ENCODE data around the gene PACSIN1. TPM values are rescaled to one million over a fixed set of nuclear protein-coding genes. Genes with fewer than 3 reads are reported as not detected.

The PACSIN1 gene
- total and polyA plus RNA-seq, 2 of the 4 experiments (the other 2 are of a cell fraction): 0.02 TPM; not detected in 1

- H2AK5ac ChIP-seq (ENCODE audit: low read depth, low read length): no peak overlapping the region
- no peak overlapping the region for H2BK20ac ChIP-seq (ENCODE audit: low read depth, low read length)
- H2BK15ac ChIP-seq (ENCODE audit: low read depth, low read length): no peak overlapping the region
- no peaks in the 10 kb centered on the region for H3K9me1 ChIP-seq (ENCODE audit: insufficient read depth, low read length)
- ChIA-PET CTCF (no interaction called here), POLR2A (ENCODE audit: unreplicated experiment) (no interaction called here)
- H3K4me2 ChIP-seq (ENCODE audit: low read depth, low read length): no peak overlapping the region
- DNase-seq (no peak), ATAC-seq (ENCODE audit: low read depth) (no peak)
- no peaks in the 10 kb centered on the region for H3K79me1 ChIP-seq (ENCODE audit: low read depth in 1 of 2, low read length in 2 of 2)
- no peak overlapping the region for H3K4ac ChIP-seq (ENCODE audit: low read depth, low read length)
- no peak overlapping the region for H3K18ac ChIP-seq (ENCODE audit: low read depth, low read length)
- intact Hi-C loops (cut with micrococcal nuclease) (no loop called here), in situ Hi-C loops (cut with MboI; ENCODE audit: low sequenced_read_pairs) (no loop called here), dilution Hi-C loops (cut with HindIII; ENCODE audit: low sequenced_read_pairs, unreplicated experiment) (no loop called here)
- WGBS, 2 experiments (ENCODE audit: extremely low coverage in 2 of 2, insufficient read length in 1 of 2): no CpG with 5 or more reads among the region's 6 CpGs
- no peak overlapping the region for H3K56ac ChIP-seq (ENCODE audit: extremely low read depth, insufficient read depth, low read length)
- H4K20me1 ChIP-seq (ENCODE audit: insufficient read depth, low read length): no peaks in the 10 kb centered on the region
- no peak for TF ChIP-seq FOS (IDR thresholded peaks at IDR 0.05; ENCODE audit: low read depth, low read length)
- no peak for TF ChIP-seq RAD21 (IDR thresholded peaks at IDR 0.05; ENCODE audit: low read length)
- no peak for TF ChIP-seq CHD1 (IDR thresholded peaks at IDR 0.05; ENCODE audit: low read depth, low read length)
- TF ChIP-seq RFX5 (IDR thresholded peaks at IDR 0.05; ENCODE audit: low read depth, low read length): no peak
- no peak for TF ChIP-seq USF2 (IDR thresholded peaks at IDR 0.05; ENCODE audit: low read depth, low read length)
- TF ChIP-seq POLR2A (IDR thresholded peaks at IDR 0.05; ENCODE audit: low read depth, low read length): no peak
- TF ChIP-seq SMC3 (IDR thresholded peaks at IDR 0.05; ENCODE audit: low read depth, low read length): no peak
- no peak for TF ChIP-seq BHLHE40 (IDR thresholded peaks at IDR 0.05; ENCODE audit: low read depth, low read length)
- no peak for TF ChIP-seq RCOR1 (IDR thresholded peaks at IDR 0.05; ENCODE audit: insufficient replicate concordance, low read length)
- no peak for TF ChIP-seq ELK1 (IDR thresholded peaks at IDR 0.05; ENCODE audit: borderline replicate concordance, low read depth, low read length)
- no peak for TF ChIP-seq MAFK (IDR thresholded peaks at IDR 0.05; ENCODE audit: low read depth, low read length)
- no peak for TF ChIP-seq CEBPB (IDR thresholded peaks at IDR 0.05; ENCODE audit: low read depth, low read length)
- no peak for TF ChIP-seq CTCF (conservative IDR thresholded peaks at IDR 0.05; ENCODE audit: low read depth, low read length)
- TF ChIP-seq MXI1 (IDR thresholded peaks at IDR 0.05; ENCODE audit: borderline replicate concordance, low read depth, low read length): no peak
- no peak for TF ChIP-seq NFE2L2 (IDR thresholded peaks at IDR 0.05; ENCODE audit: low read depth, low read length)
- TF ChIP-seq MAZ (IDR thresholded peaks at IDR 0.05; ENCODE audit: borderline replicate concordance, low read depth, low read length): no peak
- peaks cover 19% of the 10 kb centered on the region; the same call in 1 of the 2 replicates for H3K27me3 ChIP-seq (ENCODE audit: control insufficient read depth, insufficient read depth, low read length)
- no peak overlapping the region for H2BK5ac ChIP-seq (ENCODE audit: low read depth, low read length, poor library complexity, severe bottlenecking)
- H3K36me3 ChIP-seq (ENCODE audit: control insufficient read depth, insufficient read depth, low read length): no peaks in the 10 kb centered on the region
- no peak overlapping the region for H4K5ac ChIP-seq (ENCODE audit: low read depth, low read length)
- no peak overlapping the region for H3K14ac ChIP-seq (replicated peaks; ENCODE audit: low read depth, low read length)
- peak overlapping the region; percentile 32 for H2AFZ ChIP-seq (replicated peaks; ENCODE audit: low read length, poor library complexity)
- no peak overlapping the region for H2AK9ac ChIP-seq (replicated peaks; ENCODE audit: low read depth, low read length, poor library complexity)
- H3K23ac ChIP-seq (ENCODE audit: low read depth, low read length): no peak overlapping the region
- no TSS peak for BruUV-seq (replicated peaks)
- H3K9me3 ChIP-seq (ENCODE audit: control insufficient read depth, insufficient read depth, low read length): no peaks in the 10 kb centered on the region
- H4K91ac ChIP-seq (ENCODE audit: insufficient read depth, low read depth, low read length): no peak overlapping the region
- no peak overlapping the region for H3K9ac ChIP-seq (ENCODE audit: low read depth, low read length)
- H2BK120ac ChIP-seq (ENCODE audit: low read depth, low read length): no peak overlapping the region
- no peak overlapping the region for H3K27ac ChIP-seq (ENCODE audit: insufficient read depth, low read length)
- H3K4me3 ChIP-seq (ENCODE audit: insufficient read depth, low read depth, low read length): no peak overlapping the region
- H4K8ac ChIP-seq (ENCODE audit: low read depth in 2 of 2, low read length in 2 of 2): no peak overlapping the region
- H3K4me1 ChIP-seq (ENCODE audit: control insufficient read depth, insufficient read depth, low read length): no peaks in the 10 kb centered on the region
These were observed 68.3 kb downstream of the PACSIN1 start for GRCh38 chr6:34534146-34534545.
